Endothelial cell (in vitro differentiated cells): ENCODE data around the gene CACNA1C. TPM values are rescaled to one million over a fixed set of nuclear protein-coding genes. Genes with fewer than 3 reads are reported as not detected.
"Not testable (repeated sequence)": the region's sequence is repeated elsewhere in the genome, so short reads cannot be mapped to it uniquely, and the experiment has no call there.

Experiments used
- DNase-seq: peaks from one replicate; pipeline ENCODE4 v3.0.0; 2021; ENCODE audit warnings: low spot score
- H3K27ac Mint-ChIP-seq: one replicate; pipeline ENCODE4 v1.8.0; 2021; ENCODE audit warnings: mixed read lengths, inconsistent platforms; ENCODE audit not compliant: unreplicated experiment
- H3K27me3 Mint-ChIP-seq: one replicate; pipeline ENCODE4 v1.8.0; 2021; ENCODE audit warnings: mild to moderate bottlenecking, moderate library complexity, mixed read lengths, inconsistent platforms; ENCODE audit not compliant: unreplicated experiment
- H3K36me3 Mint-ChIP-seq: one replicate; pipeline ENCODE4 v1.8.0; 2021; ENCODE audit warnings: mild to moderate bottlenecking, low read depth, mixed read lengths, inconsistent platforms; ENCODE audit not compliant: unreplicated experiment
- H3K4me1 Mint-ChIP-seq: one replicate; pipeline ENCODE4 v1.8.0; 2021; ENCODE audit warnings: mild to moderate bottlenecking, mixed read lengths, inconsistent platforms; ENCODE audit not compliant: unreplicated experiment
- H3K4me3 Mint-ChIP-seq: one replicate; pipeline ENCODE4 v1.8.0; 2021; ENCODE audit warnings: mild to moderate bottlenecking, mixed read lengths, inconsistent platforms; ENCODE audit not compliant: unreplicated experiment
- H3K9me3 Mint-ChIP-seq: one replicate; pipeline ENCODE4 v1.8.0; 2021; ENCODE audit warnings: mixed read lengths, inconsistent platforms; ENCODE audit not compliant: unreplicated experiment
- total RNA-seq: library from RNA; stranded (reverse); fragmentation: NEBNext Ultra II Directional; extraction: Animal tissue kit (Norgen Biotek cat#: 25700); gene quantifications from one replicate; pipeline ENCODE4 v1.2.1, GENCODE V29; 2021; ENCODE audit not compliant: unreplicated experiment
- TF ChIP-seq, protein P1 (sequence below): fragments of 200-600 bp; sonication (generic); IDR thresholded peaks from one replicate; pipeline ENCODE4 v1.5.0; 2021; ENCODE audit warnings: antibody characterized with exemption; ENCODE audit not compliant: unreplicated experiment

The CACNA1C gene
- total RNA-seq, 1 donor from 2014 or later, result 11.1 TPM

DNA sequence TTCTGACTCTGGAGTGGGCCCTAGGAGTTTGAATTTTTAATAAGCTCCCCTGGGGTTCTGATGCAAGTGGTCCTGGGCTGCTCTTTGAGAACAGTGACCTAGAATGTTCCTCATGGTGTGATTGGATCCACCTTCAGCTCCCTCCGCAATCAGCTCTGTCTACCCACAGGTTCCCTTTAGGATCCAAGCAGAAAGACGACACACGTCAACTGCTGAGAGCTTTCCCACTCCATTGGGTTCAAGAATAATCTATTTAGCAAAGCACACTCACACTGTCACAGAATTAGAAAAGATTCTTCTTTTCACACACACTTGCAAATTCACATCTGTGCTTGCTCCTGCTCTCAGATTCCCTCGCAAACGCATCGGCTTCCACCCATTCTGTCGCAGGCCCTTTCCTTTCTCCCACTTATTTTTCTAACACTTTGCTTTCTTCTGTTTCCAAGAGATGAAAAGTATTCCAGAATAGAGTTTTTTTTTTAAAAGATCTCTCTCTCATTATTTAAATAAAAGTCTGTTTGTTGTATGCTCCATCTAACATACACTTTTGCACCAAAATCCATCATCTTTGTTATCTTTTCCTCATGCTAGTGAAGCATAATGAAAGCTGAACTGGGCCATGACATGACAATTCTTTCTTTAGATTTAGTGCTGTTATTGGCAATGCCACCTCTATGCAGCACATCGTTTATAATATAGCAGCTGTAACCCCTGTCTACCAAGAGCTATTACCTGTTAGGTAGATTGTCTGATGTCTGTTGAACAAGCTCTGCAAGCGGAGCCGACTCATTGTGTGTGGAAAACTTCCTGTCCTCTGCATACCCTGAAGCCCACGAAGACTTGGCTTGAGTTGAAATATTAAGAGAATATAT is 73.1 kb downstream of the CACNA1C start:
- TF ChIP-seq, protein P1, sequence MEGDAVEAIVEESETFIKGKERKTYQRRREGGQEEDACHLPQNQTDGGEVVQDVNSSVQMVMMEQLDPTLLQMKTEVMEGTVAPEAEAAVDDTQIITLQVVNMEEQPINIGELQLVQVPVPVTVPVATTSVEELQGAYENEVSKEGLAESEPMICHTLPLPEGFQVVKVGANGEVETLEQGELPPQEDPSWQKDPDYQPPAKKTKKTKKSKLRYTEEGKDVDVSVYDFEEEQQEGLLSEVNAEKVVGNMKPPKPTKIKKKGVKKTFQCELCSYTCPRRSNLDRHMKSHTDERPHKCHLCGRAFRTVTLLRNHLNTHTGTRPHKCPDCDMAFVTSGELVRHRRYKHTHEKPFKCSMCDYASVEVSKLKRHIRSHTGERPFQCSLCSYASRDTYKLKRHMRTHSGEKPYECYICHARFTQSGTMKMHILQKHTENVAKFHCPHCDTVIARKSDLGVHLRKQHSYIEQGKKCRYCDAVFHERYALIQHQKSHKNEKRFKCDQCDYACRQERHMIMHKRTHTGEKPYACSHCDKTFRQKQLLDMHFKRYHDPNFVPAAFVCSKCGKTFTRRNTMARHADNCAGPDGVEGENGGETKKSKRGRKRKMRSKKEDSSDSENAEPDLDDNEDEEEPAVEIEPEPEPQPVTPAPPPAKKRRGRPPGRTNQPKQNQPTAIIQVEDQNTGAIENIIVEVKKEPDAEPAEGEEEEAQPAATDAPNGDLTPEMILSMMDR, result no peak
- peaks cover 12% of the 10 kb centered on the region for H3K36me3 Mint-ChIP-seq
- H3K4me1 Mint-ChIP-seq, result no peaks in the 10 kb centered on the region
- peaks cover 5% of the 10 kb centered on the region for H3K27me3 Mint-ChIP-seq
- no peak overlapping the region for H3K27ac Mint-ChIP-seq
- no peaks in the 10 kb centered on the region for H3K9me3 Mint-ChIP-seq
- no peak overlapping the region for H3K4me3 Mint-ChIP-seq
- no peak for DNase-seq

DNA sequence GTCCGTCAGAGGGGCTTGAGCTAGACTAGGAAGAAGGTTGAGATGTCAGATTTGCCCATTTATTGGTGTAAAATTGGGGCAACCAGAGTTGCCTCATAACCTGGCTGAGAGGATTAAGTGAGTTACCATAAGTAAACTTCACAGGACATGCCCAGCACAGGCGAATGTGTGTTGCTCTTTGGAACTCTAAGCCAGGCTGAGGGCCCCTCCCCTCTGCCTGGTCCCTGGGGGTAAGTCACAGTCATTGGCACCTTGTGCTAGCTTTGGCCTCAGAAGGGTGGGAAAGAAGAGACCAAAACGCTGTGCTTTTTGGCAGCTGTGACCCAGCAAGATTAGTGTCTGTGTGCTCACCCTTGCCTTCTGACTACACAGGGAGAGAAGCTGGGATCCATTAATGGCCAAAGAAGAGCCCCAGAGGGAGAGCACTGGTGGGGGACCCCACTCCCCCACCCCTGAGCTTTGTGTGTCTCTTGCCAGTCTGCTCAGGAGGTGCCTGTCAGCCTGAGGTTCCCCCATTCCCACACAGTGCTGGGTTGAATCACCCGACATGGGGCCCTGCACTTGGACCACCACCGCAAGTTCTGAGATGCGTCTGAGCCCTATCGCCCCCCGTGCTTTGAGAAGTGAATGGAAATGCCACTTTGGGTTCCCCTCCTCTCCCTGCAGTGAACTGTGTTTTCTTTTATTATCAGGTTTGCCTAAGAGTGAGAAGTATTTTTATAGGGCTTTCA is 74.1 kb downstream of the CACNA1C start:
- H3K4me3 Mint-ChIP-seq, result no peak overlapping the region
- H3K27me3 Mint-ChIP-seq, result peaks cover 5% of the 10 kb centered on the region
- H3K36me3 Mint-ChIP-seq, result peaks cover 12% of the 10 kb centered on the region
- H3K27ac Mint-ChIP-seq, result no peak overlapping the region
- TF ChIP-seq, protein P1, result no peak
- H3K9me3 Mint-ChIP-seq, result no peaks in the 10 kb centered on the region
- H3K4me1 Mint-ChIP-seq, result no peaks in the 10 kb centered on the region
- DNase-seq, result no peak

DNA sequence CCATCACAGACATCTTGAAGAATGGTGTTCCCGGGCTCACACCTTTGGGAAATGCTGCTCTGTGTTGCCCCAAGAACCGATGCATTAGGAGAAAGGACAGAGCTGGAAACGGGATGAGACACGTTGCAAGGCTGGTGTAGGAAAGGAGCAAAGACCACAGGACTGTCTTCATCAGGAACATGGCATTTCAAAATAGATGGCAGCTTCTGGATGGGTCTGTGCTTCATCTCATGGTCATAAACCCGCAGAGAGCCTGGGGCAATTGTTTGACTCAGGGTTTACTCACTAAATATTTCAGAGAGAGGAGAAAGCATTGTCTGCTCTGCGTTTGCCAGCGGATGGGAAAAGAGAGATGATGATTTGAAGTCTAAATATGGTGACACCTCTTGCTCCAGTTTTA is 76.3 kb downstream of the CACNA1C start:
- peaks cover 5% of the 10 kb centered on the region for H3K27me3 Mint-ChIP-seq
- no peaks in the 10 kb centered on the region for H3K4me1 Mint-ChIP-seq
- H3K27ac Mint-ChIP-seq, result no peak overlapping the region

DNA sequence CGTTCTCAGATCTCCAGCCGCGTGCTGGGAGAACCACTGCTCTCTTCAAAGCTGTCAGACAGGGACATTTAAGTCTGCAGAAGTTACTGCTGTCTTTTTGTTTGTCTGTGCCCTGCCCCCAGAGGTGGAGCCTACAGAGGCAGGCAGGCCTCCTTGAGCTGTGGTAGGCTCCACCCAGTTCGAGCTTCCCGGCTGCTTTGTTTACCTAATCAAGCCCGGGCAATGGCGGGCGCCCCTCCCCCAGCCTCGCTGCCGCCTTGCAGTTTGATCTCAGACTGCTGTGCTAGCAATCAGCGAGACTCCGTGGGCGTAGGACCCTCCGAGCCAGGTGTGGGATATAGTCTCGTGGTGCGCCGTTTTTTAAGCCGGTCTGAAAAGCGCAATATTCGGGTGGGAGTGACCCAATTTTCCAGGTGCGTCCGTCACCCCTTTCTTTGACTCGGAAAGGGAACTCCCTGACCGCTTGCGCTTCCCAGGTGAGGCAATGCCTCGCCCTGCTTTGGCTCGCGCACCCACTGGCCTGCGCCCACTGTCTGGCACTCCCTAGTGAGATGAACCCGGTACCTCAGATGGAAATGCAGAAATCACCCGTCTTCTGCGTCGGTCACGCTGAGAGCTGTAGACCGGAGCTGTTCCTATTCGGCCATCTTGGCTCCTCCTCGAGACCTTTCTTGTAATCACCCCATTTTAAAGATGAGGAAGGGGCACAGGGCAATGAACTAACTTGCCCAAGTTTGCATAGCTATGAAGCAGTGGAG is 83.1 kb downstream of the CACNA1C start:
- DNase-seq, H3K4me1 Mint-ChIP-seq, H3K4me3 Mint-ChIP-seq, H3K36me3 Mint-ChIP-seq, H3K9me3 Mint-ChIP-seq, H3K27ac Mint-ChIP-seq: not testable (repeated sequence)
- peaks cover 10% of the 10 kb centered on the region for H3K27me3 Mint-ChIP-seq

More for the DNA sequence above, 76.3 kb downstream of the CACNA1C start:
- peaks cover 5% of the 10 kb centered on the region for H3K36me3 Mint-ChIP-seq
- H3K9me3 Mint-ChIP-seq, result no peaks in the 10 kb centered on the region
- TF ChIP-seq, protein P1, result no peak
- no peak overlapping the region for H3K4me3 Mint-ChIP-seq
- no peak for DNase-seq

DNA sequence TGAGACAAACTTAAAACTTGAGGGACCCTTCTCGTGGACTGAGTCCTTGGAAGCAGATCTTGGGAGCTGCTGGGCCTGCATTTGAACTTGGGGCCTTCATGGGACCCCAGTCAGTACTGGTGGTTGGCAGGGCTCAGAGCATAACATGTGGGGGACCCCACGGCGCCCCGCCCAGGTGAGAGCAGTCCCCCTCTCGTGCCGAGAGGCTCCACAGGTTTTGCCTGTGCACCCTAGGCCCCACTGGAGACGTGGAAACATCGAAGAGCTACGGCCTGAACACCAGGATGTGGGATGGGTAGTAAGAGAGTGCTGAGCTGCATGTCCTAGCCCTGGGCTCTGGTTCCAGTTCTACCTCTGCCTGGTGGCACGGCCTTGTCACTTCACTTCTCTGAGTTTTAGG is 84.1 kb downstream of the CACNA1C start:
- Mint-ChIP-seq H3K27ac (no peak overlapping the region), H3K36me3 (peaks cover 7% of the 10 kb centered on the region), H3K4me3 (no peak overlapping the region), H3K9me3 (no peaks in the 10 kb centered on the region), H3K27me3 (peaks cover 14% of the 10 kb centered on the region), H3K4me1 (no peaks in the 10 kb centered on the region)
- DNase-seq, result no peak
- TF ChIP-seq, protein P1, result no peak
